Kidney epithelial cell (primary cell): ENCODE measurements around the gene PIEZO2. TPM values are rescaled to one million over a fixed set of nuclear protein-coding genes. Genes with fewer than 3 reads are reported as not detected.

Source experiments
- DNase-seq: peaks from one replicate; pipeline ENCODE4 v3.0.0-alpha.2; 2010; ENCODE audit warnings: low read depth
- H3K27me3 ChIP-seq: 2 replicates; pipeline ENCODE4 v1.6.0; 2011; ENCODE audit warnings: low read length; ENCODE audit not compliant: control insufficient read depth, insufficient read depth
- H3K36me3 ChIP-seq: 2 replicates; pipeline ENCODE4 v1.5.1; 2011; ENCODE audit warnings: low read length; ENCODE audit not compliant: control insufficient read depth, insufficient read depth
- H3K4me3 ChIP-seq: 2 replicates; pipeline ENCODE4 v1.5.1; 2011; ENCODE audit warnings: low read depth, mild to moderate bottlenecking, control low read depth, low read length
- total RNA-seq: library from RNA; depleted of rRNA; stranded (reverse); fragments of >200 nt; gene quantifications from 2 replicates; pipeline ENCODE4 v1.2.3, GENCODE V29; 2015
- TF ChIP-seq, protein P1 (sequence below): IDR thresholded peaks from 2 replicates; pipeline ENCODE4 v1.5.1; 2011; ENCODE audit warnings: mild to moderate bottlenecking, moderate library complexity, low read length, control low read depth, inconsistent platforms; ENCODE audit not compliant: insufficient read depth, poor library complexity, severe bottlenecking

The PIEZO2 gene
- total RNA-seq, 1 donor from 2014 or later, result 1.8 TPM

DNA sequence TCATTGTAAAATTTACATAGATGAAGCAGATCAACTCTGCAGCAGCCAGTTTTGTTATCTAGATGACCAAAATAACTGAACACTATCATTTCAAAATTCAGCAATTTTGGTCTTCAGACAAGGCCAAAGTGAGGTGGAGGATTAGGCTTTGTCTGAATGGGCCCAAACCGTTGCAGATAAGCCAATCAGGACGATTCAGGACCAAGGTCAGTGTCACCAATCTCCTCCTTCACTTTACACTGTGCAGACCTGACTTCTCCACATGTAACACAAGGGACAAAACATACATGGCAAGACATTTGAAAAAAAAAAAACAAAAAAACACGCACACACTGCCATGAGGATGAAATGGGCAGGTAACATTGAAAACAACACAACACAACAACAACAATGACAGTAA is 412.4 kb downstream of the PIEZO2 start:
- Histone ChIP-seq H3K4me3 (no peak overlapping the region), H3K27me3 (no peaks in the 10 kb centered on the region), H3K36me3 (no peaks in the 10 kb centered on the region)
- TF ChIP-seq, protein P1, sequence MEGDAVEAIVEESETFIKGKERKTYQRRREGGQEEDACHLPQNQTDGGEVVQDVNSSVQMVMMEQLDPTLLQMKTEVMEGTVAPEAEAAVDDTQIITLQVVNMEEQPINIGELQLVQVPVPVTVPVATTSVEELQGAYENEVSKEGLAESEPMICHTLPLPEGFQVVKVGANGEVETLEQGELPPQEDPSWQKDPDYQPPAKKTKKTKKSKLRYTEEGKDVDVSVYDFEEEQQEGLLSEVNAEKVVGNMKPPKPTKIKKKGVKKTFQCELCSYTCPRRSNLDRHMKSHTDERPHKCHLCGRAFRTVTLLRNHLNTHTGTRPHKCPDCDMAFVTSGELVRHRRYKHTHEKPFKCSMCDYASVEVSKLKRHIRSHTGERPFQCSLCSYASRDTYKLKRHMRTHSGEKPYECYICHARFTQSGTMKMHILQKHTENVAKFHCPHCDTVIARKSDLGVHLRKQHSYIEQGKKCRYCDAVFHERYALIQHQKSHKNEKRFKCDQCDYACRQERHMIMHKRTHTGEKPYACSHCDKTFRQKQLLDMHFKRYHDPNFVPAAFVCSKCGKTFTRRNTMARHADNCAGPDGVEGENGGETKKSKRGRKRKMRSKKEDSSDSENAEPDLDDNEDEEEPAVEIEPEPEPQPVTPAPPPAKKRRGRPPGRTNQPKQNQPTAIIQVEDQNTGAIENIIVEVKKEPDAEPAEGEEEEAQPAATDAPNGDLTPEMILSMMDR, result no peak
- no peak for DNase-seq

GRCh38 chr18:10732990-10733389 is 416.4 kb downstream of the PIEZO2 start:
- Histone ChIP-seq H3K36me3 (no peaks in the 10 kb centered on the region), H3K27me3 (no peaks in the 10 kb centered on the region), H3K4me3 (no peak overlapping the region)
- DNase-seq, result no peak
- TF ChIP-seq, protein P1, result no peak

DNA sequence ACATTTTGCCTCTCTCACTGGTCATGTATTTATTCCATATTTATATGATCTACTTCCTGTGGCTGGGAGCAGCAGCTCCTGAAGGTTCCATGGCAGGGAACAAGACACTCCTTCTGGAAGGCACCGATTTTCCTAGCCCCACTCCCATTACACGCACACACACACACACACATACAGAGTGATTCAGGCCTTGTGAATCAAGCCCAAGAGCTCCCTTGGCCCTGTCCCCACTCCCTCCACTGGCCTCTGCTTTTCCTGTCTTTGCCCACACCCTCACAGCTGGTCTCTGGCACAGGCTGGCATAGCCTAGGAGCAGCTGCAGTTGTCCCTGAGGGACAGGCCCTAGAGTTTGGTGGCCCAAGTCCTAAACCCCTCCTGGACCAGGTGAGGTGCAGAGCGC is 421.9 kb downstream of the PIEZO2 start:
- peaks cover 6% of the 10 kb centered on the region for H3K27me3 ChIP-seq
- no peak overlapping the region for H3K4me3 ChIP-seq
- no peak for DNase-seq
- TF ChIP-seq, protein P1, result no peak
- no peaks in the 10 kb centered on the region for H3K36me3 ChIP-seq

DNA sequence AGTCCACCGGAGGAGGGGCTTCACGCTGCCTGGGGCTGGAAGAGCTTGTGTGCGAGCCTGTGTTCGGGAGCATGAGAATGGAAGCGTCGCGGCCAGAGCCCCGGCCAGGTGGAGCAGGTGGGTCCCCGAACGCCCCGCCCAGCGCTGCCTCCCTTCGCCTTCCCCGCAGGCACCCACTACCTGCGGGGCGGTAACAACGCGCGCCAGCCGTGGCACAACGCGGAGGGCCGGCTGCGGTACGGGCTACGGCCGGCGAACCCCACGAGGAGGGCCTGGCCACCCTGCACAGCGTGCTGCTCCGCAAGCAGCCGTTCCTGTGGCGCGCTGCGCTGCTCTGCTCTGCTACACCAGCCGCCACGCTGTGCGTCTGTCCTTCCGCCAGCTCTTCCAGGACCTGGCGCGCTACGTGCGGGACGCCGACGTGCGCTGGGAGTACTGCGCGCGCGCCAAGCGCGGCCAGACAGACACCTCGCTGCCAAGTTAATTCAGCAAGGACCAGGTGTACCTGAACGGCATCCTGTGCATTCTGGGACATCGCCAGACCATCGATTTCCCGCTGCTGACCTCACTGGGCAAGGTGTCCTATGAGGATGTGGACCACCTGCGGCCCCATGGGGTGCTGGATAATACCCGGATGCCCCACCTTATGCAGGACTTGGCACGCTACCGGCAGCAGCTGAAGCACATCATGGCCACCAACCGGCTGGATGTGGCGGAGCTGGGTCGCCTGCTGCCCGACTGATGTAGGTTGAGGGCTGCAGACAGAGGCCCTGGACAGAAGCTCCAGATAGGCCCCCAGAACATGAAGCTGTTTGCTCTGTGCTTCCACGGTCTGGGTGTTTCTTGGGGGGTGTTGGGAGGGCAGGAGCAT is 422.9 kb downstream of the PIEZO2 start:
- no peak for DNase-seq
- H3K4me3 ChIP-seq, result peak overlapping the region; percentile 1
- TF ChIP-seq, protein P1, result no peak
- H3K27me3 ChIP-seq, result peaks cover 6% of the 10 kb centered on the region
- H3K36me3 ChIP-seq, result no peaks in the 10 kb centered on the region

DNA sequence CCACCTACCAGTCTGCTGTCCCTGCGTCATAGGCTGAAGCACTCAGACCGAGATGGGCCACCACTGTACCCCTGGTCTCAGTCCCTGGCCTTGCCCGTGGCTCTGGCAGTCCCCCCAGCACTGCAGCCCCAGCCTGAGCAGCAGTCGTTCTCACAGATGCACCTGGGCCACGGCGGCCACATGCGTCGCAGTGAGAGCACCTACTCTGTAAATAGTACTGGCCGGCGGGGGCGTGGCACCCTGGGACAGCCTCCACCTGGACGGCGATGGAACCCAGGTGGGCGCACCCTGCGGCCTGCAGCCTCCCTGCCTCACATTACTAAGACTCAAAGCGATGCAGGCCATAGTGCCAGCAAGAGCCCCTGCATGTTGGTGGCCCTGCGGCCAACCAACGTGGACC is 424.7 kb downstream of the PIEZO2 start:
- Histone ChIP-seq H3K27me3 (peaks cover 6% of the 10 kb centered on the region), H3K36me3 (no peaks in the 10 kb centered on the region), H3K4me3 (no peak overlapping the region)
- TF ChIP-seq, protein P1, result no peak
- DNase-seq, result no peak

- Histone ChIP-seq H3K36me3 (no peaks in the 10 kb centered on the region), H3K4me3 (no peak overlapping the region), H3K27me3 (peaks cover 6% of the 10 kb centered on the region)
- DNase-seq, result no peak
- TF ChIP-seq, protein P1, result no peak
These were observed 425.9 kb downstream of the PIEZO2 start for GRCh38 chr18:10723496-10723895.
